Fibroblast of lung (primary cell): ENCODE data around the gene FTO. TPM values are rescaled to one million over a fixed set of nuclear protein-coding genes. Genes with fewer than 3 reads are reported as not detected.

ENCODE experiments used
- DNase-seq, 2 donors: peaks; one replicate each; pipeline versions ENCODE4 v3.0.0 to v3.0.0-alpha.2; 2010; ENCODE audit warnings: low read depth in 2 of 2
- H2AFZ ChIP-seq: 2 replicates; pipeline ENCODE4 v1.5.1; 2012; ENCODE audit warnings: low read length, control low read depth, inconsistent platforms
- H3K27ac ChIP-seq: 2 replicates; pipeline ENCODE4 v1.5.1; 2011; ENCODE audit warnings: low read length, control low read depth; ENCODE audit not compliant: insufficient read depth
- H3K27me3 ChIP-seq: 2 replicates; pipeline ENCODE4 v1.5.1; 2011; ENCODE audit warnings: mild to moderate bottlenecking, low read length; ENCODE audit not compliant: control insufficient read depth, insufficient read depth
- H3K36me3 ChIP-seq: 2 replicates; pipeline ENCODE4 v1.5.1; 2011; ENCODE audit warnings: low read length; ENCODE audit not compliant: control insufficient read depth, insufficient read depth
- H3K4me1 ChIP-seq: 2 replicates; pipeline ENCODE4 v1.5.1; 2011; ENCODE audit warnings: low read length; ENCODE audit not compliant: control insufficient read depth, insufficient read depth; ENCODE audit errors: extremely low read depth
- H3K4me2 ChIP-seq: 2 replicates; pipeline ENCODE4 v1.5.1; 2011; ENCODE audit warnings: low read length, control low read depth; ENCODE audit not compliant: insufficient read depth; ENCODE audit errors: extremely low read depth
- H3K4me3 ChIP-seq, 4 experiments: fragments of 200-600 bp in 1 of 4; sonication (generic) in 1 of 4; replicated peaks in 1 of 4; 2 replicates each; pipeline ENCODE4 v1.5.1; 2011 to 2016; ENCODE audit warnings: low read length in 4 of 4, low read depth in 3 of 4, mild to moderate bottlenecking in 3 of 4, control low read depth in 2 of 4, inconsistent platforms in 1 of 4, mixed read lengths in 1 of 4; ENCODE audit not compliant: insufficient read depth in 1 of 4; ENCODE audit errors: control extremely low read depth in 1 of 4
- H3K79me2 ChIP-seq: 2 replicates; pipeline ENCODE4 v1.5.1; 2012; ENCODE audit warnings: mild to moderate bottlenecking, low read length, inconsistent platforms; ENCODE audit not compliant: control insufficient read depth, insufficient read depth
- H3K9ac ChIP-seq: 2 replicates; pipeline ENCODE4 v1.5.1; 2011; ENCODE audit warnings: mild to moderate bottlenecking, low read length, control low read depth; ENCODE audit not compliant: insufficient read depth
- H3K9me3 ChIP-seq: 2 replicates; pipeline ENCODE4 v1.5.1; 2012; ENCODE audit warnings: low read depth, low read length; ENCODE audit not compliant: control insufficient read depth, insufficient read depth
- H4K20me1 ChIP-seq: 2 replicates; pipeline ENCODE4 v1.5.1; 2011; ENCODE audit warnings: low read length; ENCODE audit not compliant: control insufficient read depth, insufficient read depth; ENCODE audit errors: extremely low read depth
- CTCF ChIP-seq, 2 donors: IDR thresholded peaks in 1 of 2; conservative IDR thresholded peaks in 1 of 2; 1 replicate in 1 of 2; 2 replicates in 1 of 2; pipeline ENCODE4 v1.5.1; 2011 to 2012; ENCODE audit warnings: low read length in 2 of 2, control low read depth in 1 of 2, inconsistent platforms in 1 of 2, low read depth in 1 of 2, mild to moderate bottlenecking in 1 of 2
- EZH2 ChIP-seq: IDR thresholded peaks from 2 replicates; pipeline ENCODE4 v1.5.1; 2012; ENCODE audit warnings: low read length, control low read depth, mild to moderate bottlenecking; ENCODE audit errors: missing control alignments
- polyA plus RNA-seq, 2 donors: library from polyadenylated mRNA; depleted of rRNA in 1 of 2; stranded (reverse) in 1 of 2; unstranded in 1 of 2; fragments of >200 nt; gene quantifications; 2 replicates each; pipeline ENCODE4 v1.2.1, GENCODE V29; 2011 to 2012; ENCODE audit warnings: missing spikeins in 1 of 2
- total RNA-seq: library from RNA; depleted of rRNA; stranded (reverse); fragments of >200 nt; gene quantifications from 2 replicates; pipeline ENCODE4 v1.2.1, GENCODE V29; 2014

Gene FTO
- total and polyA plus RNA-seq, 2 donors (not counting 1 experiment from before 2014, with no cell fraction given), result 61.1 to 97.6 TPM

- Histone ChIP-seq H2AFZ (no peak overlapping the region), H3K79me2 (no peaks in the 10 kb centered on the region), H3K36me3 (no peaks in the 10 kb centered on the region), H3K27me3 (no peaks in the 10 kb centered on the region), H3K27ac (no peak overlapping the region), H3K4me1 (no peaks in the 10 kb centered on the region), H3K4me3 (no peak overlapping the region), H3K4me2 (no peak overlapping the region), H4K20me1 (no peaks in the 10 kb centered on the region), H3K9ac (no peak overlapping the region), H3K9me3 (no peaks in the 10 kb centered on the region)
- TF ChIP-seq EZH2 (no peak), CTCF (conservative IDR thresholded peaks at IDR 0.05 in 1 of 2, IDR thresholded peaks at IDR 0.05 in 1 of 2; ENCODE audit: low read depth in 1 of 2, low read length in 2 of 2) (no peak)
- DNase-seq, result no peak
Observed at GRCh38 chr16:54094641-54095040, 390.7 kb downstream of the FTO start.

GRCh38 chr16:54096607-54097006, 392.7 kb downstream of the FTO start:
- H3K4me1 ChIP-seq, result no peaks in the 10 kb centered on the region
- H3K9ac ChIP-seq, result no peak overlapping the region
- H3K79me2 ChIP-seq, result no peaks in the 10 kb centered on the region
- DNase-seq, result no peak
- no peaks in the 10 kb centered on the region for H3K9me3 ChIP-seq
- no peak overlapping the region for H3K27ac ChIP-seq
- no peak overlapping the region for H3K4me3 ChIP-seq
- no peak overlapping the region for H2AFZ ChIP-seq
- H3K4me2 ChIP-seq, result no peak overlapping the region
- H3K36me3 ChIP-seq, result no peaks in the 10 kb centered on the region
- H4K20me1 ChIP-seq, result no peaks in the 10 kb centered on the region
- H3K27me3 ChIP-seq, result no peaks in the 10 kb centered on the region
- no peak for TF ChIP-seq EZH2
- TF ChIP-seq CTCF (conservative IDR thresholded peaks at IDR 0.05 in 1 of 2, IDR thresholded peaks at IDR 0.05 in 1 of 2; ENCODE audit: low read depth in 1 of 2, low read length in 2 of 2), result no peak

GRCh38 chr16:54097774-54098173, 393.8 kb downstream of the FTO start:
- H3K9me3 ChIP-seq, result no peaks in the 10 kb centered on the region
- H3K9ac ChIP-seq, result no peak overlapping the region
- no peak for TF ChIP-seq EZH2
- no peak for TF ChIP-seq CTCF (conservative IDR thresholded peaks at IDR 0.05 in 1 of 2, IDR thresholded peaks at IDR 0.05 in 1 of 2; ENCODE audit: low read depth in 1 of 2, low read length in 2 of 2)
- H2AFZ ChIP-seq, result no peak overlapping the region
- no peaks in the 10 kb centered on the region for H3K79me2 ChIP-seq
- no peaks in the 10 kb centered on the region for H3K4me1 ChIP-seq
- no peaks in the 10 kb centered on the region for H3K27me3 ChIP-seq
- no peak overlapping the region for H3K27ac ChIP-seq
- no peak overlapping the region for H3K4me3 ChIP-seq
- H3K4me2 ChIP-seq, result no peak overlapping the region
- DNase-seq, result no peak
- H4K20me1 ChIP-seq, result no peaks in the 10 kb centered on the region
- H3K36me3 ChIP-seq, result no peaks in the 10 kb centered on the region
